Mesenteric fat pad (tissue), 1 donor: ENCODE results near the gene MTFP1. TPM values are rescaled to one million over a fixed set of nuclear protein-coding genes. Genes with fewer than 3 reads are reported as not detected.
"Not testable (repeated sequence)": the region's sequence is repeated elsewhere in the genome, so short reads cannot be mapped to it uniquely, and the experiment has no call there.

ENCODE experiments used
- DNase-seq: peaks from one replicate; pipeline ENCODE4 v3.0.0-alpha.2; 2020; ENCODE audit warnings: low spot score
- total RNA-seq: library from RNA; stranded (reverse); fragmentation: NEBNext Ultra II Directional; extraction: Animal tissue kit (Norgen Biotek cat#: 25700); gene quantifications from one replicate; pipeline ENCODE4 v1.2.1, GENCODE V29; 2021
- donor health status: DM: yes; HTN: yes; CAD: no.

The MTFP1 gene
- total RNA-seq, 1 donor from 2014 or later: 13.3 TPM

- DNase-seq: no peak
These were observed 27.3 kb downstream of the MTFP1 start for GRCh38 chr22:30452861-30453260.

GRCh38 chr22:30453731-30454510 is 28.4 kb downstream of the MTFP1 start:
- DNase-seq: no peak

DNA sequence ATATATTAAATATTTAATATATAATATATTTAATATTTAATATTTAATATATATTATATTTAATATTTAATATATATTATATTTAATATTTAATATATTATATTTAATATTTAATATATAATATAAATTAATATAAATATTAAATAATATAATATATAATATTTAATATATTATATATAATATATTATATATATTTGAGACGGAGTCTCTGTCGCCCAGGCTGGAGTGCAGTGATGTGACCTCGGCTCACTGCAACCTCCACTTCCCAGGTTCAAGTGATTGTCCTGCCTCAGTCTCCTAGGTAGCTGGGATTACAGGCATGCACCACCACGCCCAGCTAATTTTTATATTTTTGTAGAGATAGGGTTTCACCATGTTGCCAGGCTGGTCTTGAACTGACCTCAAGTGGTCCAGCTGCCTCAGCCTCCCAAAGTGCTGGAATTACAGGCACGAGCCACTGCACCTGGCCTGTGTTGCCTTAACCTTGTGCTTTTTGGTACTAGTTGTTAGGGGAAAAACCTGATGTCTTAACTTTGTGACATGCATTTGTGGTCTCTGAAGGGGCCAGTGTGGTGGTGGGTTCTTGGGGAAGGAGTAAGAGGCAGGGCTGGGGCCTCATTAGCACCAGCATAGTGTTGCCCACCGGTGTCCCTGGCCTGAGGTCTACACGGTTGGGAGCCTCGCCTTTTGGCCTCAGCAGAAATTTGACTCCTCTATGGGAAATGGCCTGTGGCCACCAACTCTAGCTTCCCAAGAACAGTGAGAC is 29.7 kb downstream of the MTFP1 start:
- no peak for DNase-seq

DNA sequence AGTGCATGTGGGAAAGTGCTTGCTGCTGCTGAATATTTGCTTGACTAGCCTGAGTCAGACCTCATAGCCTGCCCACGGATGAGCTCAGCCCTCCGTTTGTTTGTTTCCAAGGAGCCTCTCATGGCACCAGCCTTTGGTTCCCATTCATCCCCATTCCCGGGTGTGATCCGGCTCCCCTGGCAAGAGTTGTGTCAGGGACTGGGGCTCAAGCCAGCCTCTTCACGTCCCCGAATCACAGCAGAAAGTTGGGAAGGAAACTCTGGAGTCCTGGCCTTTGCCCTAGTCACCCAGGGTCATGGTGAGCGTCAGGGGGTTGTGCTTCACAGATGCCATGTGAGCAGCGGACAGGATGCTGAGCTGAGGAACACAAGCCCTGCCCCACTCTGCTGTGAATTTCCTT is 32.4 kb downstream of the MTFP1 start:
- no peak for DNase-seq

DNA sequence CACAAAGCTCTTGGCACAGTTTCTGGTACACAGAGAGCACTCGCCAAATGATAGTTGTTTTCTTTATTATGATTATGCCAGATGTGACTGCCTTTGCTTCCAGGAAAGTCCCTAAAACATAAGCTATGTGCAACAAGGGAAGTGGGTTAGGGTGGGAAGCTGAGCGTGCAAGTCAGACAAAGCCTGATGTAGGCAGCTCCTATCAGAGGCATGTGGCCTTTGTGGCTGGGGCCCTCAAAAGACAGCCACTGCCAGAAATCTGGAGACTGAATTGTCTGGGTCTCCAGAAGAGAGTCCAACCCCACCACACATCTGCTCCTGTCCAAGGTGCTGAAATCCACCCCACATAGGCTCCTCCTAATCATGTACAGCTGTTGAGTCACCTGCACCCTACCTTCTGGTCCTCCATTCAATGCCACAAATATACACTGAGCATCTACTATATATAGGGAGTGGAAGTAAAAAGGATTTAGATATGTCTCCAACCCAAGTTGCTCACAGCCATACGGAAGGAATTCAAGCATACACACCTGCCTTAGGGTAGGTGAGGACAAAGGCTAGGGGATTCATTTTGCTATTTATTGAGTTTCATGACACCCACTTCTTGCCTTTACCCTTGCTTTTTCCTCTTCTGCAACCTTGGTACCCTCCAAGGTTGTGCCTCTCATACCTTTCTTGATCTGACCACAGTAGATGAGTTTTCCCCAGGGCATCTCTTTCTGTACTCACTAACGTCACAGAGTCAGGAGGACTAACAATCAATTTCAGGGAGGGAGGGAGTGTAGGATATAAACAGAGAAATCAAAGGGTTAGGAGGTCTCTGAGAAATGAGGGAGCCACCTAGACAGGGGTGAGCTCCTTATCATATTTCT is 33.8 kb downstream of the MTFP1 start:
- DNase-seq: no peak

GRCh38 chr22:30460147-30460546 is 34.6 kb downstream of the MTFP1 start:
- no peak for DNase-seq

DNA sequence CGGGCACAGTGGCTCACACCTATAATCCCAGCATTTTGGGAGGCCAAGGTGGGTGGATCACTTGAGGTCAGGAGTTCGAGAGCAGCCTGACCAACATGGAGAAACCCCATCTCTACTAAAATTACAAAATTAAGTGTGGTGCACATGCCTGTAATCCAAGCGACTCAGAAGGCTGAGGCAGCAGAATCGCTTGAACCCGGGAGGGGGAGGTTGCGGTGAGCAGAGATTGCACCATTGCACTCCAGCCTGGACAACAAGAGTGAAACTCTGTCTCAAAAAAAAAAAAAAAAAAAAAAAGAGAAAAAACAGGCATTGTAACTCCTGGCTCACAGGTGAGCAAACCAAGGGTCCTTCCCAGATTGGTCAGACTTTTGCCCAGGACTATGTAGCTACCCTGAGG is 35.0 kb downstream of the MTFP1 start:
- not testable (repeated sequence) for DNase-seq

GRCh38 chr22:30469165-30469564 is 43.6 kb downstream of the MTFP1 start:
- no peak for DNase-seq

- DNase-seq: no peak
These were observed 45.1 kb downstream of the MTFP1 start for GRCh38 chr22:30470655-30471054.

DNA sequence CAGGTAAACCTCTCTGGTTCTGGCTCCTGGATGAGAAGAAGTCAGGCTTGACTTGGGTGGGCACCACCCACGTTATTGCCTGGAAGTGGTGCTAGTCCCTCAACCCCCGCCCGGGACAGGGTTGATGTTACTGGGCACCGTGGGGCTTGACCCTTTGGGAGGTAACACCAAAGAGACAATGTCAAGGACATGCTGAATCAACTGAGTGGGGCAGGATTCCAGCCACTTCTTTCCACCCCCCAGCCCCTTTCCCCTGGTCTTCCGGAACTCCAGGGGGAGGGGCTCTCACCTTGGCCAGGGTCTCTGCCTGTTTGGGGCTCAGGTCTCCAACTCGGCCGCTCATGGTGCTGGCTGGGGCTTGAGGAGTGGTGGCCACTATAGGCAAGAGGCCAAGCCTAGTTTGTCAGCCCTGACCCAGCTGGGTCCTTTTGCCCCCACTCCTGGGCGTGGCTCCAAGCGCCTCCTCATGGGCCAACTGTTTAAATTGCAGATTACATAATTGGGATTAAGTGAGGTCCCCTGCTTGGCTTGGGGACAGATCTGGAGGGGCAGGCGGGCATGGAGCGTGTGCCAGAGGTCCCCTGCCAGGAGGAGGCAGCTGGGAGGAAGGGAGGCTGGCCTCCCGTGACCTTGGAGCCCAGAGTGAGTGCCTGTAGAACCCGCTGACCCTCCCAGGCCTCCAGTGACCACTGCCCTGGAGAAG is 46.2 kb downstream of the MTFP1 start, which contains the start of gene SEC14L3:
Gene SEC14L3 (minus strand): TSS at position 402 of the 703 bp plus-strand sequence. CDS start 59 bp downstream, at position 343.
- no peak for DNase-seq

- no peak for DNase-seq
These were observed 47.6 kb downstream of the MTFP1 start for GRCh38 chr22:30472994-30473720.

- DNase-seq: no peak
These were observed 48.6 kb downstream of the MTFP1 start for GRCh38 chr22:30474121-30474520.

DNA sequence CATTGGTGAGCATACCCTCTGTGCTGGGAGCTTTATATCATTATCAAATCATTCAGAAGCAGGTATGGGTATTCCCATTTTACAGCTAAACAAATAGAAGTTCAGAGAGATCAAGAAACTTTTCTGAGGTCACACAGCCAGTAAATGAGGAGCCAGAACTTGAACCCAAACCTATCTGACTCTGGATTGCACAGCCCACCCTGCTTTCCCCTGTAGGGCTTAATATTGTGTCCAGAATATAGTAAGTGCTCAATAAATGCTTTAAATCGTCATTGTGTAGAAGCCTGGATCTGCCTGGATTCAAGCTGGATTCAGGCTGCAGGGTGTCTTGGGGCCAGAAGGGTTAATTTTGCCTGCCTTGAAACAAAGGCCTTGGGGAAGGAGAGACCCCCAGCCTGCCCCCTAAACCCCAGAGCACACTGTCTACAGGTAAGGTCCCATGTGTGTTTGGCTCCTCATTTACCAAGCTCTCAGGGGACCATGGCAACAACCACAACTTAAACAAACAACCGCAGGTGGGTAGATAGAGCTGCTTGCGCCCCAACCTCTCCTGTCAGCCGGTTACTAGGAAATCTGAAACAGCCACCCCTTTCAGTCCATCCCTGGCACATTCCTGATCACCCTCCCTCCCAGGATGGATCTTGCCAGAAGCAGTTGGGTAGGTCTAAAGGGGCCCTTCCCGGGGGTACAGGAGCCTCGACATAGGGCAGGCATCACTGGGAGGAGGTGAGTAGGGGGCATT is 49.3 kb downstream of the MTFP1 start:
- DNase-seq: no peak

Other genes starting within 250 kb of the MTFP1 start
- gene LIF, start 179.0 kb upstream of the MTFP1 start, total RNA-seq: 34.8 TPM
- gene OSM, start 158.9 kb upstream of the MTFP1 start, total RNA-seq: 8.0 TPM
- 11.6 TPM for gene CASTOR1, start 136.3 kb upstream of the MTFP1 start, total RNA-seq
- 25.8 TPM for gene TBC1D10A, start 98.8 kb upstream of the MTFP1 start, total RNA-seq
- 119 TPM for gene SF3A1, start 68.9 kb upstream of the MTFP1 start, total RNA-seq
- gene CCDC157, start 68.8 kb upstream of the MTFP1 start, total RNA-seq: 0.77 TPM
- gene RNF215, start 38.4 kb upstream of the MTFP1 start, total RNA-seq: 9.1 TPM
- 3.4 TPM for gene SEC14L2, start 28.8 kb upstream of the MTFP1 start, total RNA-seq
- not detected for gene SEC14L3, start 46.2 kb downstream of the MTFP1 start, total RNA-seq
- gene SEC14L4, start 79.9 kb downstream of the MTFP1 start, total RNA-seq: not detected
- gene SEC14L6, start 121.0 kb downstream of the MTFP1 start, total RNA-seq: not detected
- gene GAL3ST1, start 148.9 kb downstream of the MTFP1 start, total RNA-seq: not detected
- 59.4 TPM for gene PES1, start 166.1 kb downstream of the MTFP1 start, total RNA-seq
- gene TCN2, start 181.4 kb downstream of the MTFP1 start, total RNA-seq: 46.5 TPM
- 3.7 TPM for gene SLC35E4, start 210.0 kb downstream of the MTFP1 start, total RNA-seq
- 6.8 TPM for gene DUSP18, start 242.1 kb downstream of the MTFP1 start, total RNA-seq